B cell (primary cell): ENCODE results near the gene THRB.

ENCODE experiments used
- CTCF ChIP-seq: fragments of 200-600 bp; IDR thresholded peaks from one replicate; pipeline ENCODE4 v1.8.0; 2022; ENCODE audit warnings: antibody characterized with exemption, mild to moderate bottlenecking
- EZH2 ChIP-seq: IDR thresholded peaks from 2 replicates; pipeline ENCODE4 v1.6.1; 2012; ENCODE audit warnings: borderline replicate concordance, low read depth, mild to moderate bottlenecking, moderate library complexity, low read length; ENCODE audit not compliant: insufficient read depth, poor library complexity, severe bottlenecking

- TF ChIP-seq EZH2 (no peak), CTCF (no peak)
Measured at GRCh38 chr3:24460974-24461373, 33.7 kb downstream of the THRB start.
